SK-N-MC (cell line): Measurements from ENCODE around the gene MRC2.

ENCODE experiments used
- EZH2 ChIP-seq: fragments of 200-600 bp; sonication (generic); IDR thresholded peaks from one replicate; pipeline ENCODE4 v1.6.1; 2017; ENCODE audit warnings: antibody characterized with exemption
- POLR2AphosphoS5 ChIP-seq: IDR thresholded peaks from 2 replicates; pipeline ENCODE4 v1.6.1; 2012; ENCODE audit warnings: mild to moderate bottlenecking, low read depth, low read length, borderline replicate concordance

DNA sequence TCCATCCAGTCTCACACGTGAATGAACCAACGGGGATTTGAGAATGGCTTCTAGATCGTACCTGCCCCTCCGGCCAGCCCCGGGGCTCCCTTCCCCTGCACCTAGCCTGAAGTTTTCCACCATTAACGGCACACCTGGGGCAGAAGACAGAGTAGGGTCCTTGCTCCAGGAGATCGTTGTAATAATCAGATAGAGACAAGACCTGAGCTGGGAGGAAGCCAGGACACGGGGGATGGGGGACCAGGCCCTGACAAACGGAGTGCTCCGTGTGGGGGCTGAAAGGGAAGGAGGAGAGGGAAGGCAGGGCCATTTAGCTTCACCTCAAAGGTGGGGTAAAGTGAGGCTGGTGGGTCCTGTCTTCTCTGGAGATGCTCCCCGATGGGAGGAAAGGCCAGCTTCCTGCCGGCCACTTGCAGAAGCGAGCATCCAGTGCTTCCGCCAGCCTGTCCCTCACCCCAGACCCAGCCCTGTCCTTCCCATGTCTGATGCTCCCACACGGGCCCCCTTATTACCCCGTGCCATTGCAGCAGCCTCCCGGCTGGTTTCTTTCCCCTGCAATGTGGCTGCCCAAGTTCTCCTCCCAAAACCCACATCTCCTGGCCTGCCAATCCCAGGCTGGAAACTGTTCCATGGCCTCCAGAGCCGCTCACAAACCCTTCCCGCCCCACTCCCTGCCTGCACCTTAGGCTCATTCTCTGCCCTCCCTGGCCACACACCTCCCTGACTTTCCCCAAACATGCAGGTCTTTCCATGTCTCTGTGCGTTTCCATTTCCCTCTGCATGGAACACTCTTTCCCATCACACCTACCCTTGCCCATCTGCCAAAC, 79.3 kb downstream of the MRC2 start:
- no peak for TF ChIP-seq EZH2
- no peak for TF ChIP-seq POLR2AphosphoS5
